ENCODE results near the gene TSC22D3.
"Not testable (repeated sequence)": the region's sequence is repeated elsewhere in the genome, so short reads cannot be mapped to it uniquely, and the experiment has no call there.

Gene TSC22D3

GRCh38 chrX:107713203-107713542 lies 62.4 kb downstream of the TSC22D3 start:
- no peak for DNase-seq (ENCODE audit: low read depth in 2 of 2, low spot score in 1 of 2)

GRCh38 chrX:107712231-107713202 lies 63.1 kb downstream of the TSC22D3 start:
- no peak for DNase-seq (ENCODE audit: low read depth in 2 of 2, low spot score in 1 of 2)

GRCh38 chrX:107711521-107712181 lies 63.9 kb downstream of the TSC22D3 start:
- no peak for DNase-seq (ENCODE audit: low read depth in 2 of 2, low spot score in 1 of 2)

GRCh38 chrX:107710617-107711391 lies 64.8 kb downstream of the TSC22D3 start:
- no peak for DNase-seq (ENCODE audit: low read depth in 2 of 2, low spot score in 1 of 2)

- DNase-seq (ENCODE audit: low read depth in 2 of 2, low spot score in 1 of 2) = no peak
Observed at GRCh38 chrX:107709266-107709806, 66.3 kb downstream of the TSC22D3 start.

- DNase-seq (ENCODE audit: low read depth in 2 of 2, low spot score in 1 of 2) = no peak
Observed at GRCh38 chrX:107708762-107709161, 66.8 kb downstream of the TSC22D3 start.

- no peak for DNase-seq (ENCODE audit: low read depth in 2 of 2, low spot score in 1 of 2)
Observed at GRCh38 chrX:107707866-107708265, 67.7 kb downstream of the TSC22D3 start.

GRCh38 chrX:107706309-107706708 lies 69.3 kb downstream of the TSC22D3 start:
- DNase-seq (ENCODE audit: low read depth in 2 of 2, low spot score in 1 of 2) = no peak

- no peak for DNase-seq (ENCODE audit: low read depth in 2 of 2, low spot score in 1 of 2)
Observed at GRCh38 chrX:107704587-107704986, 71.0 kb downstream of the TSC22D3 start.

- DNase-seq (ENCODE audit: low read depth in 2 of 2, low spot score in 1 of 2) = no peak
Observed at GRCh38 chrX:107704181-107704580, 71.4 kb downstream of the TSC22D3 start.

- DNase-seq (ENCODE audit: low read depth in 2 of 2, low spot score in 1 of 2) = no peak
Observed at GRCh38 chrX:107701493-107702121, 74.0 kb downstream of the TSC22D3 start.

- no peak for DNase-seq (ENCODE audit: low read depth in 2 of 2, low spot score in 1 of 2)
Observed at GRCh38 chrX:107700790-107701189, 74.8 kb downstream of the TSC22D3 start.

GRCh38 chrX:107700317-107700774 lies 75.2 kb downstream of the TSC22D3 start:
- DNase-seq (ENCODE audit: low read depth in 2 of 2, low spot score in 1 of 2) = no peak

GRCh38 chrX:107699616-107700015 lies 76.0 kb downstream of the TSC22D3 start:
- DNase-seq (ENCODE audit: low read depth in 2 of 2, low spot score in 1 of 2) = no peak

GRCh38 chrX:107691024-107691448 lies 84.6 kb downstream of the TSC22D3 start:
- DNase-seq (ENCODE audit: low read depth in 2 of 2, low spot score in 1 of 2) = no peak

- DNase-seq (ENCODE audit: low read depth in 2 of 2, low spot score in 1 of 2) = no peak
Observed at GRCh38 chrX:107687445-107687844, 88.1 kb downstream of the TSC22D3 start.

GRCh38 chrX:107686792-107687191 lies 88.8 kb downstream of the TSC22D3 start:
- DNase-seq (ENCODE audit: low read depth in 2 of 2, low spot score in 1 of 2) = no peak

GRCh38 chrX:107686026-107686425 lies 89.6 kb downstream of the TSC22D3 start:
- no peak for DNase-seq (ENCODE audit: low read depth in 2 of 2, low spot score in 1 of 2)

- not testable (repeated sequence) for DNase-seq (ENCODE audit: low read depth in 2 of 2, low spot score in 1 of 2)
Observed at GRCh38 chrX:107685586-107685985, 90.0 kb downstream of the TSC22D3 start.

GRCh38 chrX:107684956-107685385 lies 90.6 kb downstream of the TSC22D3 start:
- no peak for DNase-seq (ENCODE audit: low read depth in 2 of 2, low spot score in 1 of 2)

- no peak for DNase-seq (ENCODE audit: low read depth in 2 of 2, low spot score in 1 of 2)
Observed at GRCh38 chrX:107683931-107684330, 91.7 kb downstream of the TSC22D3 start.
